Upper lobe of right lung (tissue), 1 donor: ENCODE measurements around the gene TRIP13. TPM values are rescaled to one million over a fixed set of nuclear protein-coding genes. Genes with fewer than 3 reads are reported as not detected.
A peak's percentile ranks its signal among the peaks of the same experiment; 100 is the strongest.

Experiments used
- ATAC-seq: fragments of 200-7000 bp; cut with Tn5 transposase; one replicate; pipeline ENCODE4 v1.9.1; 2020; ENCODE audit warnings: mild to moderate bottlenecking, moderate library complexity
- DNase-seq: peaks from one replicate; pipeline ENCODE4 v3.0.0-alpha.2; 2020
- H3K27ac ChIP-seq: fragments of 200-600 bp; one replicate; pipeline ENCODE4 v1.8.0; 2022
- H3K27me3 ChIP-seq: fragments of 200-600 bp; one replicate; pipeline ENCODE4 v1.8.0; 2022; ENCODE audit warnings: mild to moderate bottlenecking
- H3K36me3 ChIP-seq: fragments of 200-600 bp; one replicate; pipeline ENCODE4 v1.8.0; 2022
- H3K4me1 ChIP-seq: fragments of 200-600 bp; one replicate; pipeline ENCODE4 v1.8.0; 2022
- H3K4me3 ChIP-seq: fragments of 200-600 bp; one replicate; pipeline ENCODE4 v1.8.0; 2022; ENCODE audit warnings: mild to moderate bottlenecking
- H3K9me3 ChIP-seq: fragments of 200-600 bp; one replicate; pipeline ENCODE4 v1.8.0; 2022
- intact Hi-C: fragments of 100-400 bp; cut with DNase I; formaldehyde crosslinking; loops from one replicate; pipeline ENCODE4 v1.11.0; 2022
- total RNA-seq: library from RNA; stranded (reverse); fragmentation: NEBNext Ultra II Directional; extraction: Animal tissue kit (Norgen Biotek cat#: 25700); gene quantifications from one replicate; pipeline ENCODE4 v1.2.1, GENCODE V29; 2021
- TF ChIP-seq, protein P1 (sequence below): fragments of 200-600 bp; IDR thresholded peaks from one replicate; pipeline ENCODE4 v1.8.0; 2022; ENCODE audit warnings: antibody characterized with exemption
- donor health status: DM: no; HTN: yes; CAD: no; lungs with severe emphysema.

TRIP13 gene
- total RNA-seq, 1 donor from 2014 or later, result 0.81 TPM

DNA sequence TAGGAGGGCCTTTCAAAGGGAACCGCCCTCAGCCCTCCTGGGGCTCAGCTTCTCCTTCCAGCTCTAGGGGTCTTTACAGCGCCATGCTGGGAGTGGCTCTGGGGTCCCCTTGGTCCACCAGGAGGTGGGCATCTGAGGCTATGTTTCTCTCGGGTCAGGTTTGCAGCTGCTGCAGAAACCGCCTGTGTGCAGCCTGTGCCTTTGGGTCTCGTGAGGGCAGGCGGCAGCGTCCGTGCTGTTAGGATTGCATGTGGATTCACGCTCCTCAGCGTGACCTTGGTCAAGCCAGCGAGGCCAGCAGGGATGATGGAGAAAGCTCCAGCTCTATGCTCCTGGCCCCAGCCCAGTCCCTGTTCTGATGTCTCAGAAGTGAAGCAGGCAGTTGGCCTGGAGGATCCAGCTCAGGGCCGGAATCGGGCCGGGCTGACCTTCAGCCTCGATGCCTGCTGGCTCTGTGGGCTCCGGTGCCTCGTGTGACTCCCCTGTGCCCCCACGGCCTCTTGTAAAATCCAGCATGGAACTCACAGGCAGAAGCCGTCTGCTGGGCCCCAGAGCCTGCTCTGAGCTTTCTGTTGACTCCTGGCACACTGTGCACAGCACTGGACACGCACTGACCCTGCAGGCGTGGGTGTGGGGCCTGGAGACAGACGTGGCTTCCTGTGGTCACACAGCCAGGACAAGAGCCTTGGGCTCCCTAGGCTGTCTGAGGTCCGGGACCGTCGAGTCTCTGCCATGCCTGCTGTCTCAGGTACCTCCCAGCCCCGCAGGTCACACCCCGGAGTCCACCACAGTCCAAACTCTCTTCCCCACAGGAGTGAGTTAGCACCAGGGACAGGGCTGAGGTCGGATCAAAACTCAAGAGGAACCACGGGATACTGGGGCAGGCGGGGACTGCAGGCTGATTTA, 54.3 kb downstream of the TRIP13 start:
- Histone ChIP-seq H3K4me3 (no peak overlapping the region), H3K36me3 (no peaks in the 10 kb centered on the region), H3K27me3 (peaks cover 15% of the 10 kb centered on the region), H3K27ac (no peak overlapping the region), H3K4me1 (no peaks in the 10 kb centered on the region), H3K9me3 (no peaks in the 10 kb centered on the region)
- peak; percentile 61 for DNase-seq
- no peak for ATAC-seq
- intact Hi-C loops, result no loop called here
- TF ChIP-seq, protein P1, sequence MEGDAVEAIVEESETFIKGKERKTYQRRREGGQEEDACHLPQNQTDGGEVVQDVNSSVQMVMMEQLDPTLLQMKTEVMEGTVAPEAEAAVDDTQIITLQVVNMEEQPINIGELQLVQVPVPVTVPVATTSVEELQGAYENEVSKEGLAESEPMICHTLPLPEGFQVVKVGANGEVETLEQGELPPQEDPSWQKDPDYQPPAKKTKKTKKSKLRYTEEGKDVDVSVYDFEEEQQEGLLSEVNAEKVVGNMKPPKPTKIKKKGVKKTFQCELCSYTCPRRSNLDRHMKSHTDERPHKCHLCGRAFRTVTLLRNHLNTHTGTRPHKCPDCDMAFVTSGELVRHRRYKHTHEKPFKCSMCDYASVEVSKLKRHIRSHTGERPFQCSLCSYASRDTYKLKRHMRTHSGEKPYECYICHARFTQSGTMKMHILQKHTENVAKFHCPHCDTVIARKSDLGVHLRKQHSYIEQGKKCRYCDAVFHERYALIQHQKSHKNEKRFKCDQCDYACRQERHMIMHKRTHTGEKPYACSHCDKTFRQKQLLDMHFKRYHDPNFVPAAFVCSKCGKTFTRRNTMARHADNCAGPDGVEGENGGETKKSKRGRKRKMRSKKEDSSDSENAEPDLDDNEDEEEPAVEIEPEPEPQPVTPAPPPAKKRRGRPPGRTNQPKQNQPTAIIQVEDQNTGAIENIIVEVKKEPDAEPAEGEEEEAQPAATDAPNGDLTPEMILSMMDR, result no peak

- ATAC-seq (no peak), DNase-seq (no peak)
- TF ChIP-seq, protein P1, result no peak
- H3K9me3 ChIP-seq, result no peaks in the 10 kb centered on the region
- intact Hi-C loops, result no loop called here
- no peaks in the 10 kb centered on the region for H3K36me3 ChIP-seq
- H3K4me3 ChIP-seq, result no peak overlapping the region
- H3K4me1 ChIP-seq, result no peaks in the 10 kb centered on the region
- H3K27me3 ChIP-seq, result peaks cover 15% of the 10 kb centered on the region
- H3K27ac ChIP-seq, result no peak overlapping the region
Measured at GRCh38 chr5:947626-948471, 55.2 kb downstream of the TRIP13 start.

- H3K27me3 ChIP-seq, result peaks cover 15% of the 10 kb centered on the region
- DNase-seq, result peak; percentile 51
- TF ChIP-seq, protein P1, result no peak
- H3K4me1 ChIP-seq, result no peaks in the 10 kb centered on the region
- no peak for ATAC-seq
- no peak overlapping the region for H3K27ac ChIP-seq
- H3K9me3 ChIP-seq, result no peaks in the 10 kb centered on the region
- H3K36me3 ChIP-seq, result no peaks in the 10 kb centered on the region
- intact Hi-C loops, result no loop called here
- H3K4me3 ChIP-seq, result no peak overlapping the region
Measured at GRCh38 chr5:948472-949274, 56.0 kb downstream of the TRIP13 start.

GRCh38 chr5:949275-949543, 56.5 kb downstream of the TRIP13 start:
- H3K4me1 ChIP-seq, result no peaks in the 10 kb centered on the region
- no peaks in the 10 kb centered on the region for H3K9me3 ChIP-seq
- no peak overlapping the region for H3K27ac ChIP-seq
- TF ChIP-seq, protein P1, result no peak
- no peaks in the 10 kb centered on the region for H3K36me3 ChIP-seq
- H3K4me3 ChIP-seq, result no peak overlapping the region
- intact Hi-C loops, result no loop called here
- H3K27me3 ChIP-seq, result peaks cover 15% of the 10 kb centered on the region
- ATAC-seq (no peak), DNase-seq (no peak)

DNA sequence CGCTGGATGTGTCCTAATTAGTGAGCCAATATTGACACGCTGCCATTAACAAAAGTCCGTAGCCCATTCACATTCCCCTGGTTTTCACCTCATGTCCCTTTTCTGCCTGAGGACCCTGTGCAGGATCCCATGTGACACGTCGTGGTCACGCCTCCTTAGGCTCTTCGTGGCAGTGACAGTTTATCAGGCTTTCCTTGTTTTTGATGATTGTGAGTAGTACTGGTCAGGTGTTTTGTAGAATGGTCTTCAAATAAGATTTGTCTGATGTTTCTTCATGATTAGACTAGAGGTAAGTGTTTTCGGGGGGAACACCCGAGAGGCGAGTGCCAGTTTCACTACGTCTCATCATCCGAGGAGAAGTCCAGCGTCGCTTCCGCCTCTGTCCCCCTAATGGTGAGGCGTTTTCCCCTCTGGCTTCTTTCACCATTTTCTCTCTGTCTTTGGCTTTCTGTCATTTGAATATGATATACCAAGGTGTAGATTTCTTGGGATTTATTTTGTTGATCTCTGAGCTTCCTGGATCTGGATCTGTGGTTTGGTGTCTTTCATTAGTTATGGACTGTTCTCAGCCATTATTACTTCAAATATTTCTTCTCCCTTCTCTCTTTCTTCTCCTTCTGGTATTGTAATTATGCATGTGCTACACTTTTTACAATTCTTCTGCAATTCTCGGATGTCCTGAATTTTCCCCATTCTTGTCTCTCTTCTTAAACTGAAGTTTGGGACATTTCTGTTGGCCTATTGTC, 57.3 kb downstream of the TRIP13 start:
- Histone ChIP-seq H3K4me3 (no peak overlapping the region), H3K27me3 (peaks cover 15% of the 10 kb centered on the region), H3K4me1 (no peaks in the 10 kb centered on the region), H3K9me3 (no peaks in the 10 kb centered on the region), H3K36me3 (no peaks in the 10 kb centered on the region), H3K27ac (no peak overlapping the region)
- DNase-seq (no peak), ATAC-seq (no peak)
- intact Hi-C loops, result no loop called here
- TF ChIP-seq, protein P1, result no peak
